Endothelial cell of umbilical vein (primary cell): ENCODE results near the gene NDST4. TPM values are rescaled to one million over a fixed set of nuclear protein-coding genes. Genes with fewer than 3 reads are reported as not detected.

Experiments used
- BruUV-seq: library from RNA; stranded (reverse); fragments of 400-500 nt; replicated peaks from 2 replicates; lab custom pipeline; 2021; lab: Mats Ljungman, UMichigan
- CTCF ChIA-PET: fragments of 300-600, 350-600 bp; sonication (Branson Sonifier 250); formaldehyde crosslinking; loops from one replicate; lab custom pipeline; 2021; ENCODE audit warnings: antibody characterized with exemption, inconsistent platforms; lab: Charles Lee
- POLR2A ChIA-PET: fragments of 300-600, 350-600 bp; sonication (Branson Sonifier 250); formaldehyde crosslinking; loops from one replicate; lab custom pipeline; 2021; ENCODE audit warnings: antibody characterized with exemption, inconsistent platforms; lab: Charles Lee
- DNase-seq: peaks from one replicate; pipeline ENCODE4 v3.0.0-alpha.2; 2011; ENCODE audit warnings: low read depth, low spot score
- FAIRE-seq: peaks from 2 replicates; lab custom pipeline; 2011; peaks lifted over from hg19 to GRCh38; lab: Jason Lieb, UNC
- H2AFZ ChIP-seq: 2 replicates; pipeline ENCODE4 v1.6.0; 2012; ENCODE audit warnings: low read depth, low read length, control low read depth, inconsistent platforms
- H3K27ac ChIP-seq: 2 replicates; pipeline ENCODE4 v1.5.1; 2011; ENCODE audit warnings: low read depth, mild to moderate bottlenecking, control low read depth, low read length, moderate library complexity; ENCODE audit not compliant: insufficient read depth
- H3K27me3 ChIP-seq, 2 experiments: 2 replicates each; pipeline versions ENCODE4 v1.6.0 to v1.6.1; 2011; ENCODE audit warnings: low read length in 2 of 2, mixed read lengths in 1 of 2; ENCODE audit not compliant: control insufficient read depth in 2 of 2, insufficient read depth in 2 of 2
- H3K36me3 ChIP-seq, 2 experiments: 2 replicates in 1 of 2; 3 replicates in 1 of 2; pipeline ENCODE4 v1.5.1; 2011; ENCODE audit warnings: low read length in 2 of 2, mild to moderate bottlenecking in 1 of 2, moderate library complexity in 1 of 2; ENCODE audit not compliant: control insufficient read depth in 2 of 2, insufficient read depth in 2 of 2; ENCODE audit errors: extremely low read depth in 1 of 2
- H3K4me1 ChIP-seq: 3 replicates; pipeline ENCODE4 v1.5.1; 2011; ENCODE audit warnings: mild to moderate bottlenecking, low read length; ENCODE audit not compliant: control insufficient read depth, insufficient read depth; ENCODE audit errors: extremely low read depth
- H3K4me2 ChIP-seq: 2 replicates; pipeline ENCODE4 v1.6.1; 2011; ENCODE audit warnings: low read length, control low read depth, mixed read lengths; ENCODE audit not compliant: insufficient read depth
- H3K4me3 ChIP-seq, 3 experiments: fragments of 200-600 bp in 1 of 3; sonication (generic), shearing (Covaris generic) in 1 of 3; replicated peaks in 1 of 3; 2 replicates each; pipeline ENCODE4 v1.5.1; 2011 to 2016; ENCODE audit warnings: control low read depth in 3 of 3, low read length in 3 of 3, mild to moderate bottlenecking in 2 of 3, inconsistent platforms in 1 of 3, low read depth in 1 of 3, moderate library complexity in 1 of 3; ENCODE audit not compliant: insufficient read depth in 1 of 3
- H3K79me2 ChIP-seq: 2 replicates; pipeline ENCODE4 v1.6.0; 2012; ENCODE audit warnings: low read length, inconsistent platforms; ENCODE audit not compliant: control insufficient read depth, insufficient read depth
- H3K9ac ChIP-seq: replicated peaks from 2 replicates; pipeline ENCODE3; 2011; ENCODE audit warnings: low read length, control low read depth; ENCODE audit not compliant: insufficient read depth; ENCODE audit errors: extremely low read depth
- H3K9me1 ChIP-seq: replicated peaks from 3 replicates; pipeline ENCODE4 v1.6.0; 2011; ENCODE audit warnings: mild to moderate bottlenecking, low read length; ENCODE audit not compliant: control insufficient read depth, insufficient read depth; ENCODE audit errors: extremely low read depth
- H3K9me3 ChIP-seq: replicated peaks from 2 replicates; pipeline ENCODE4 v1.5.1; 2012; ENCODE audit warnings: low read length, inconsistent platforms; ENCODE audit not compliant: control insufficient read depth, insufficient read depth
- H4K20me1 ChIP-seq: replicated peaks from 2 replicates; pipeline ENCODE3; 2011; ENCODE audit warnings: mild to moderate bottlenecking, low read length; ENCODE audit not compliant: control insufficient read depth, insufficient read depth; ENCODE audit errors: extremely low read depth
- EZH2 ChIP-seq: IDR thresholded peaks from 2 replicates; pipeline ENCODE4 v1.6.1; 2012; ENCODE audit warnings: borderline replicate concordance, low read depth, mild to moderate bottlenecking, moderate library complexity, low read length, inconsistent platforms; ENCODE audit not compliant: severe bottlenecking
- FOS ChIP-seq: IDR thresholded peaks from 2 replicates; pipeline ENCODE4 v1.6.1; 2011; ENCODE audit warnings: mild to moderate bottlenecking, low read length, moderate library complexity, borderline replicate concordance; ENCODE audit not compliant: insufficient read depth
- GATA2 ChIP-seq: IDR thresholded peaks from 2 replicates; pipeline ENCODE4 v1.7.0; 2011; ENCODE audit warnings: low read depth, mild to moderate bottlenecking, moderate library complexity, mixed read lengths, low read length; ENCODE audit not compliant: insufficient read length, insufficient read depth
- JUN ChIP-seq: IDR thresholded peaks from 2 replicates; pipeline ENCODE4 v1.6.1; 2011; ENCODE audit warnings: borderline replicate concordance, low read depth; ENCODE audit not compliant: insufficient read length, insufficient read depth
- MAX ChIP-seq: IDR thresholded peaks from 2 replicates; pipeline ENCODE4 v1.6.1; 2011; ENCODE audit not compliant: insufficient read depth, insufficient read length
- MYC ChIP-seq: IDR thresholded peaks from one replicate; pipeline ENCODE4 v1.6.1; 2011; ENCODE audit warnings: mild to moderate bottlenecking, low read depth, low read length
- POLR2A ChIP-seq: IDR thresholded peaks from 2 replicates; pipeline ENCODE4 v1.6.1; 2012; ENCODE audit warnings: low read depth, mild to moderate bottlenecking, control low read depth, low read length
- POLR2AphosphoS5 ChIP-seq: IDR thresholded peaks from 2 replicates; pipeline ENCODE4 v1.6.1; 2012; ENCODE audit warnings: low read depth, mild to moderate bottlenecking, control low read depth, low read length, moderate library complexity; ENCODE audit not compliant: insufficient read depth
- dilution Hi-C: fragments of 300-500 bp; cut with MboI; formaldehyde crosslinking; loops from one replicate; pipeline ENCODE4 v1.15.0; 2019; ENCODE audit warnings: low sequenced_read_pairs; ENCODE audit not compliant: extremely low pct_ligation_motif_present
- intact Hi-C: fragments of 100-400 bp; cut with micrococcal nuclease; formaldehyde crosslinking; loops from one replicate; pipeline ENCODE4 v1.10.0; 2022
- polyA plus RNA-seq, 4 experiments: library from polyadenylated mRNA; depleted of rRNA in 3 of 4; stranded (reverse) in 3 of 4; unstranded in 1 of 4; fragments of >200 nt; gene quantifications; 2 replicates each; pipeline versions ENCODE4 v1.2.1 to v1.2.3, GENCODE V29; 2011 to 2012; ENCODE audit warnings: missing spikeins in 1 of 4
- total RNA-seq: library from RNA; stranded (reverse); gene quantifications from 2 replicates; pipeline ENCODE4 v1.2.3, GENCODE V29; 2021

Gene NDST4
- total and polyA plus RNA-seq, 2 donors (not counting 3 experiments of a cell fraction or from before 2014, with no cell fraction given), result not detected

GRCh38 chr4:114976901-114977300 is 136.5 kb downstream of the NDST4 start:
- dilution Hi-C loops, result no loop called here
- TF ChIP-seq MYC, result no peak
- no peak for TF ChIP-seq EZH2
- no peak for TF ChIP-seq FOS
- TF ChIP-seq JUN, result no peak
- TF ChIP-seq MAX, result no peak
- TF ChIP-seq GATA2, result no peak
- no peak for TF ChIP-seq POLR2A
- TF ChIP-seq POLR2AphosphoS5, result no peak

GRCh38 chr4:114964026-114964425 is 149.4 kb downstream of the NDST4 start:
- no peak overlapping the region for H3K9ac ChIP-seq
- no peak overlapping the region for H3K4me3 ChIP-seq
- no peaks in the 10 kb centered on the region for H3K36me3 ChIP-seq
- no peak overlapping the region for H3K27ac ChIP-seq
- DNase-seq (no peak), FAIRE-seq (no peak)
- intact Hi-C loops (no loop called here), dilution Hi-C loops (no loop called here)
- CTCF ChIA-PET, result no interaction called here
- no peak overlapping the region for H2AFZ ChIP-seq
- H3K27me3 ChIP-seq, result no peaks in the 10 kb centered on the region
- TF ChIP-seq MYC (no peak), MAX (no peak), JUN (no peak), GATA2 (no peak)
- BruUV-seq, result no TSS peak
- H3K4me2 ChIP-seq, result no peak overlapping the region
- H4K20me1 ChIP-seq, result no peaks in the 10 kb centered on the region
- POLR2A ChIA-PET, result no interaction called here
- peaks cover 2% of the 10 kb centered on the region for H3K9me3 ChIP-seq
- no peaks in the 10 kb centered on the region for H3K9me1 ChIP-seq
- H3K79me2 ChIP-seq, result no peaks in the 10 kb centered on the region
- no peaks in the 10 kb centered on the region for H3K4me1 ChIP-seq

More at GRCh38 chr4:114976901-114977300, 136.5 kb downstream of the NDST4 start:
- FAIRE-seq, result no peak
- Histone ChIP-seq H3K4me1 (no peaks in the 10 kb centered on the region), H3K36me3 (no peaks in the 10 kb centered on the region), H3K27me3 (no peaks in the 10 kb centered on the region), H3K4me2 (no peak overlapping the region), H4K20me1 (no peaks in the 10 kb centered on the region), H3K27ac (no peak overlapping the region), H3K4me3 (no peak overlapping the region), H3K9ac (no peak overlapping the region), H3K9me1 (no peaks in the 10 kb centered on the region), H3K9me3 (peaks cover 2% of the 10 kb centered on the region), H2AFZ (no peak overlapping the region), H3K79me2 (no peaks in the 10 kb centered on the region)
- CTCF ChIA-PET, result no interaction called here
- POLR2A ChIA-PET, result no interaction called here
- BruUV-seq, result no TSS peak
- DNase-seq, result no peak
- intact Hi-C loops, result no loop called here
